Thoracic aorta (tissue), 2 donors: ENCODE measurements around the gene CUL4B. TPM values are rescaled to one million over a fixed set of nuclear protein-coding genes. Genes with fewer than 3 reads are reported as not detected.
A peak's percentile ranks its signal among the peaks of the same experiment; 100 is the strongest.

Experiments used
- ATAC-seq: fragments of 150-250 bp; one replicate; pipeline ENCODE4 v1.8.0; 2017; ENCODE audit warnings: low read depth; ENCODE audit not compliant: insufficient number of reproducible peaks, low FRiP score
- DNase-seq: peaks from one replicate; pipeline ENCODE4 v3.0.0-alpha.2; 2020; ENCODE audit warnings: low spot score
- H3K27ac ChIP-seq, 2 donors: fragments of 200-600 bp; sonication (generic); 1 replicate in 1 of 2; 2 replicates in 1 of 2; pipeline ENCODE4 v1.5.1; 2016; ENCODE audit warnings: mild to moderate bottlenecking in 2 of 2, moderate library complexity in 2 of 2
- H3K27me3 ChIP-seq: fragments of 200-600 bp; sonication (generic); replicated peaks from 2 replicates; pipeline ENCODE4 v1.6.0; 2016; ENCODE audit warnings: mild to moderate bottlenecking; ENCODE audit not compliant: insufficient read depth
- H3K36me3 ChIP-seq: fragments of 200-600 bp; sonication (generic); one replicate; pipeline ENCODE4 v1.5.1; 2016
- H3K4me1 ChIP-seq, 2 donors: fragments of 200-600 bp; sonication (generic); 1 replicate in 1 of 2; 2 replicates in 1 of 2; pipeline versions ENCODE4 v1.5.1 to v1.6.0; 2016; ENCODE audit warnings: low read depth in 2 of 2, mild to moderate bottlenecking in 1 of 2; ENCODE audit not compliant: control insufficient read depth in 1 of 2
- H3K4me3 ChIP-seq: fragments of 200-600 bp; sonication (generic); 2 replicates; pipeline ENCODE4 v1.5.1; 2016; ENCODE audit warnings: mild to moderate bottlenecking
- H3K9me3 ChIP-seq: fragments of 200-600 bp; sonication (generic); 2 replicates; pipeline ENCODE4 v1.5.1; 2016
- CTCF ChIP-seq: fragments of 200-600 bp; sonication (generic); IDR thresholded peaks from one replicate; pipeline ENCODE4 v1.5.1; 2019; ENCODE audit warnings: antibody characterized with exemption
- total RNA-seq, 2 donors: library from RNA; depleted of rRNA; stranded (reverse); fragments of >200 nt; gene quantifications; one replicate each; pipeline versions ENCODE4 v1.1.0 to v1.2.3, GENCODE V29; 2016

The CUL4B gene
- total RNA-seq, 2 donors from 2014 or later, result 38.7 to 66.2 TPM

GRCh38 chrX:120556251-120556650 lies 4.5 kb downstream of the CUL4B start:
- Histone ChIP-seq H3K4me1 (peaks cover 0 to 16% of the 10 kb centered on the region in 2 donors), H3K27ac (no peak overlapping the region), H3K27me3 (no peaks in the 10 kb centered on the region), H3K36me3 (peaks cover 3% of the 10 kb centered on the region), H3K4me3 (no peak overlapping the region), H3K9me3 (no peaks in the 10 kb centered on the region)
- no peak for ATAC-seq
- DNase-seq, result no peak
- no peak for TF ChIP-seq CTCF

GRCh38 chrX:120549483-120550452 lies 11.0 kb downstream of the CUL4B start:
- no peaks in the 10 kb centered on the region for H3K36me3 ChIP-seq
- ATAC-seq (no peak), DNase-seq (no peak)
- peaks cover 0 to 17% of the 10 kb centered on the region in 2 donors for H3K4me1 ChIP-seq
- H3K4me3 ChIP-seq, result no peak overlapping the region
- peak overlapping the region; percentile 38 to 65 for H3K27ac ChIP-seq
- H3K9me3 ChIP-seq, result no peaks in the 10 kb centered on the region
- no peaks in the 10 kb centered on the region for H3K27me3 ChIP-seq
- no peak for TF ChIP-seq CTCF

- no peak for TF ChIP-seq CTCF
- no peak for DNase-seq
- Histone ChIP-seq H3K36me3 (peaks cover 10% of the 10 kb centered on the region), H3K9me3 (no peaks in the 10 kb centered on the region), H3K27ac (no peak overlapping the region), H3K27me3 (no peaks in the 10 kb centered on the region), H3K4me1 (no peaks in the 10 kb centered on the region), H3K4me3 (no peak overlapping the region)
- no peak for ATAC-seq
These were observed 24.7 kb downstream of the CUL4B start for GRCh38 chrX:120536061-120536460.

GRCh38 chrX:120534413-120535205 lies 26.2 kb downstream of the CUL4B start:
- DNase-seq (no peak), ATAC-seq (no peak)
- H3K4me3 ChIP-seq, result no peak overlapping the region
- H3K27me3 ChIP-seq, result no peaks in the 10 kb centered on the region
- H3K4me1 ChIP-seq, result no peaks in the 10 kb centered on the region
- no peak overlapping the region for H3K27ac ChIP-seq
- TF ChIP-seq CTCF, result no peak
- no peaks in the 10 kb centered on the region for H3K9me3 ChIP-seq
- H3K36me3 ChIP-seq, result peaks cover 7% of the 10 kb centered on the region

GRCh38 chrX:120522820-120523219 lies 37.9 kb downstream of the CUL4B start:
- no peaks in the 10 kb centered on the region for H3K9me3 ChIP-seq
- H3K27ac ChIP-seq, result no peak overlapping the region
- no peak for TF ChIP-seq CTCF
- ATAC-seq, result no peak
- H3K4me1 ChIP-seq, result no peaks in the 10 kb centered on the region
- no peaks in the 10 kb centered on the region for H3K27me3 ChIP-seq
- H3K4me3 ChIP-seq, result no peak overlapping the region
- no peaks in the 10 kb centered on the region for H3K36me3 ChIP-seq
- no peak for DNase-seq
